ENCODE measurements around the gene ZYG11A.
"Not testable (repeated sequence)": the region's sequence is repeated elsewhere in the genome, so short reads cannot be mapped to it uniquely, and the experiment has no call there.

DNA sequence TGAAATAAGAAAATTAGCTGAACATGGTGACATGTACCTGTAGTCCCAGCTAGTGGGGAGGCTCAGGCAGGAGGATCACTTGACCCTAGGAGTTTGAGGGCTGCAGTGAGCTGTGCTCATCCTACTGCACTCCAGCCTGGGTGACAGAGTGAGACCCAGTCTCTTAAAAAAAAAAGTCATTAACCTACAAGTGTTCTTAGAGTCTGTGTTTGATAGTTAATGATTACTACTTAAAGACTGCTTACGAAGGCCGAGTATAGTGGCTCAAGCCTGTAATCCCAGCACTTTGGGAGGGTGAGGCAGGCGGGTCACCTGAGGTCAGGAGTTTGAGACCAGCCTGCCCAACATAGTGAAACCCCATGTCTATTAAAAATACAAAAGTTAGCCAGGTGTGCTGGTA, 38.5 kb upstream of the ZYG11A start:
- TF ChIP-seq EZH2 (IDR thresholded peaks at IDR 0.05; ENCODE audit: insufficient read depth, poor library complexity, severe bottlenecking); EZH2phosphoT487 (IDR thresholded peaks at IDR 0.05; ENCODE audit: insufficient read depth, low read depth): not testable (repeated sequence)

Data from GM23248 (cell line).